K562 (cell line): ENCODE measurements around the gene FAM131C. TPM values are rescaled to one million over a fixed set of nuclear protein-coding genes. Genes with fewer than 3 reads are reported as not detected.

Experiments
- KLF1 ChIP-seq: fragments of 450-650 bp; IDR thresholded peaks from 2 replicates; pipeline ENCODE4 v1.6.1; 2016; ENCODE audit warnings: missing genetic modification characterization, missing compliant biosample characterization
- PCBP1 ChIP-seq: fragments of 200-400 bp; formaldehyde crosslinking; IDR thresholded peaks from 2 replicates; pipeline ENCODE4 v1.6.1; 2018; ENCODE audit warnings: mild to moderate bottlenecking, low read depth, low read length; ENCODE audit not compliant: poor library complexity, severe bottlenecking
- POU5F1 ChIP-seq: fragments of 150-350 bp; IDR thresholded peaks from 2 replicates; pipeline ENCODE4 v1.6.1; 2014; ENCODE audit warnings: borderline replicate concordance, low read length, low read depth, mild to moderate bottlenecking; ENCODE audit not compliant: partially characterized antibody
- RCOR1 ChIP-seq, 2 experiments: IDR thresholded peaks; 2 replicates each; pipeline ENCODE4 v1.6.1; 2012; ENCODE audit warnings: low read depth in 2 of 2, low read length in 2 of 2, borderline replicate concordance in 1 of 2, improper control_type of control experiment in 1 of 2
- SRF ChIP-seq, 2 experiments: fragments of 250-450, 450-650 bp in 1 of 2; sonication (Bioruptor Pico) in 1 of 2; sonication (generic) in 1 of 2; formaldehyde crosslinking; IDR thresholded peaks; 2 replicates each; pipeline versions ENCODE4 v1.5.0 to v1.5.1; 2020 to 2022; ENCODE audit warnings: mild to moderate bottlenecking in 1 of 2, missing genetic modification reagents in 1 of 2
- ZC3H11A ChIP-seq: IDR thresholded peaks from 2 replicates; pipeline ENCODE4 v1.6.1; 2012; ENCODE audit warnings: low read depth, low read length, improper control_type of control experiment
- ZNF274 ChIP-seq: IDR thresholded peaks from 2 replicates; pipeline ENCODE4 v1.6.1; 2011; ENCODE audit warnings: low read depth, mild to moderate bottlenecking, low read length, moderate library complexity, borderline replicate concordance
- ZNF551 ChIP-seq: fragments of 250-450 bp; sonication (Bioruptor Pico); IDR thresholded peaks from 2 replicates; pipeline ENCODE4 v1.5.0; 2021; ENCODE audit warnings: mild to moderate bottlenecking, moderate library complexity
- polyA plus RNA-seq, 8 experiments: library from polyadenylated mRNA; depleted of rRNA in 4 of 8; stranded (reverse) in 5 of 8; unstranded in 3 of 8; fragments of >200 nt; fragmentation: Nextera tagmentation in 2 of 8; fragmentation: Illumina TruSeq in 1 of 8; extraction: Ambion mirVana in 2 of 8; extraction: Trizol in 1 of 8; gene quantifications; 2 replicates each; pipeline versions ENCODE4 v1.2.1 to v1.2.3, GENCODE V29; 2011 to 2014; ENCODE audit warnings: inconsistent platforms in 1 of 8, missing spikeins in 1 of 8
- total RNA-seq, 7 experiments: library from RNA; depleted of rRNA in 6 of 7; stranded (reverse); fragments of >200 nt in 6 of 7; fragmentation: Illumina TruSeq in 2 of 7; extraction: Trizol in 2 of 7; gene quantifications; 2 replicates each; pipeline versions ENCODE4 v1.2.1 to v1.2.3, GENCODE V29; 2011 to 2021; ENCODE audit warnings: low replicate concordance in 1 of 7
- TF ChIP-seq, protein P1 (sequence below): fragments of 450-650 bp; IDR thresholded peaks from 2 replicates; pipeline ENCODE4 v1.6.1; 2017; ENCODE audit warnings: antibody characterized with exemption, mild to moderate bottlenecking
- TF ChIP-seq, protein P2 (sequence below): fragments of 450-650 bp; IDR thresholded peaks from 2 replicates; pipeline ENCODE4 v1.6.1; 2018; ENCODE audit not compliant: partially characterized antibody
- TF ChIP-seq, protein P3 (sequence below), 2 experiments: fragments of 450-650 bp in 1 of 2; sonication (generic) in 1 of 2; formaldehyde crosslinking; conservative IDR thresholded peaks; 2 replicates each; pipeline versions ENCODE4 v1.4.0 to v1.8.1; 2020 to 2022; ENCODE audit warnings: mild to moderate bottlenecking in 1 of 2, missing genetic modification reagents in 1 of 2
- TF ChIP-seq, protein P4 (sequence below): sonication (generic); IDR thresholded peaks from 2 replicates; pipeline ENCODE4 v1.6.1; 2016
- TF ChIP-seq, protein P5 (sequence below): fragments of 250-450 bp; sonication (Bioruptor Pico); IDR thresholded peaks from 2 replicates; pipeline ENCODE4 v1.9.0; 2021; ENCODE audit warnings: mild to moderate bottlenecking, inconsistent platforms

The FAM131C gene
- total and polyA plus RNA-seq, 9 of the 15 experiments (the other 6 are each of a cell fraction or from before 2014, with no cell fraction given), result 0.10 to 0.29 (median 0.16) TPM; not detected in 6

DNA sequence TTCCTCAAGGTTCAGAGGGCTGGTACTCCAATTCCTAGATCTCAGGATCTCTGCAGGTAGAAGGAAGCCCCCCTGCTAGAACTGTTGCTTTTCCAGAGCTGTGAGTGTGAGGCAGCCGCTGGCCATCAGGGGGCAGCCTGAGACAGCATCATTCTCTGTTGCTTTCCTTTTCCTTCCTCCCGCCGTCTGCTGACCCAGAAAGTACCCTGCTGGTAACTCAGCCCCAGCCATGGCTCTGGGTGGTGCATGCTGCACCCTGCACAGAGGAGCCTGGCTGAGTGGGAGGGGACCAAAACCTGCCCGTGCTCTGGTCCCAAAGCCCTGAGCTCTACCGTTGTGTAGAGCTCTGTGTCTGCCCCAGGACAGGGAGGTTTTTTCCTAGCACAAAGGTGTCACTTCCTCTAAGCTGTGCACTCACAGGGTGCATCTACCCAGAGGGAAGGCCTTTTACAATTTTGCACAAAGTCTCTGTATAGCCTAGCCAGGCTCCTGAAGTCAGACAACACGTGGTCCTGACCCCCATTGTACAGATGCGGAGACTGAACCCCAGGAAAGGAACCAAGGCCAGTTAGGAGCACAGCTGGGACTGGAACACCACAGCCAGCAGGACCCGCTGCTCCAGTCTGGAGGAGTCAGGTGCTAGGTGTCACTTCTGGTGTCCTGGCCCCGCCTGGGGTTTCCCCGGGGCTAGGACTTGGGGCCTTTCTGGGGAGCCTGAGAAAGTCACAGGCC lies 5.6 kb upstream of the FAM131C start (continued):
- TF ChIP-seq, protein P1, sequence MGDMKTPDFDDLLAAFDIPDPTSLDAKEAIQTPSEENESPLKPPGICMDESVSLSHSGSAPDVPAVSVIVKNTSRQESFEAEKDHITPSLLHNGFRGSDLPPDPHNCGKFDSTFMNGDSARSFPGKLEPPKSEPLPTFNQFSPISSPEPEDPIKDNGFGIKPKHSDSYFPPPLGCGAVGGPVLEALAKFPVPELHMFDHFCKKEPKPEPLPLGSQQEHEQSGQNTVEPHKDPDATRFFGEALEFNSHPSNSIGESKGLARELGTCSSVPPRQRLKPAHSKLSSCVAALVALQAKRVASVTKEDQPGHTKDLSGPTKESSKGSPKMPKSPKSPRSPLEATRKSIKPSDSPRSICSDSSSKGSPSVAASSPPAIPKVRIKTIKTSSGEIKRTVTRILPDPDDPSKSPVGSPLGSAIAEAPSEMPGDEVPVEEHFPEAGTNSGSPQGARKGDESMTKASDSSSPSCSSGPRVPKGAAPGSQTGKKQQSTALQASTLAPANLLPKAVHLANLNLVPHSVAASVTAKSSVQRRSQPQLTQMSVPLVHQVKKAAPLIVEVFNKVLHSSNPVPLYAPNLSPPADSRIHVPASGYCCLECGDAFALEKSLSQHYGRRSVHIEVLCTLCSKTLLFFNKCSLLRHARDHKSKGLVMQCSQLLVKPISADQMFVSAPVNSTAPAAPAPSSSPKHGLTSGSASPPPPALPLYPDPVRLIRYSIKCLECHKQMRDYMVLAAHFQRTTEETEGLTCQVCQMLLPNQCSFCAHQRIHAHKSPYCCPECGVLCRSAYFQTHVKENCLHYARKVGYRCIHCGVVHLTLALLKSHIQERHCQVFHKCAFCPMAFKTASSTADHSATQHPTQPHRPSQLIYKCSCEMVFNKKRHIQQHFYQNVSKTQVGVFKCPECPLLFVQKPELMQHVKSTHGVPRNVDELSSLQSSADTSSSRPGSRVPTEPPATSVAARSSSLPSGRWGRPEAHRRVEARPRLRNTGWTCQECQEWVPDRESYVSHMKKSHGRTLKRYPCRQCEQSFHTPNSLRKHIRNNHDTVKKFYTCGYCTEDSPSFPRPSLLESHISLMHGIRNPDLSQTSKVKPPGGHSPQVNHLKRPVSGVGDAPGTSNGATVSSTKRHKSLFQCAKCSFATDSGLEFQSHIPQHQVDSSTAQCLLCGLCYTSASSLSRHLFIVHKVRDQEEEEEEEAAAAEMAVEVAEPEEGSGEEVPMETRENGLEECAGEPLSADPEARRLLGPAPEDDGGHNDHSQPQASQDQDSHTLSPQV, result peak; percentile 73
- TF ChIP-seq, protein P2, sequence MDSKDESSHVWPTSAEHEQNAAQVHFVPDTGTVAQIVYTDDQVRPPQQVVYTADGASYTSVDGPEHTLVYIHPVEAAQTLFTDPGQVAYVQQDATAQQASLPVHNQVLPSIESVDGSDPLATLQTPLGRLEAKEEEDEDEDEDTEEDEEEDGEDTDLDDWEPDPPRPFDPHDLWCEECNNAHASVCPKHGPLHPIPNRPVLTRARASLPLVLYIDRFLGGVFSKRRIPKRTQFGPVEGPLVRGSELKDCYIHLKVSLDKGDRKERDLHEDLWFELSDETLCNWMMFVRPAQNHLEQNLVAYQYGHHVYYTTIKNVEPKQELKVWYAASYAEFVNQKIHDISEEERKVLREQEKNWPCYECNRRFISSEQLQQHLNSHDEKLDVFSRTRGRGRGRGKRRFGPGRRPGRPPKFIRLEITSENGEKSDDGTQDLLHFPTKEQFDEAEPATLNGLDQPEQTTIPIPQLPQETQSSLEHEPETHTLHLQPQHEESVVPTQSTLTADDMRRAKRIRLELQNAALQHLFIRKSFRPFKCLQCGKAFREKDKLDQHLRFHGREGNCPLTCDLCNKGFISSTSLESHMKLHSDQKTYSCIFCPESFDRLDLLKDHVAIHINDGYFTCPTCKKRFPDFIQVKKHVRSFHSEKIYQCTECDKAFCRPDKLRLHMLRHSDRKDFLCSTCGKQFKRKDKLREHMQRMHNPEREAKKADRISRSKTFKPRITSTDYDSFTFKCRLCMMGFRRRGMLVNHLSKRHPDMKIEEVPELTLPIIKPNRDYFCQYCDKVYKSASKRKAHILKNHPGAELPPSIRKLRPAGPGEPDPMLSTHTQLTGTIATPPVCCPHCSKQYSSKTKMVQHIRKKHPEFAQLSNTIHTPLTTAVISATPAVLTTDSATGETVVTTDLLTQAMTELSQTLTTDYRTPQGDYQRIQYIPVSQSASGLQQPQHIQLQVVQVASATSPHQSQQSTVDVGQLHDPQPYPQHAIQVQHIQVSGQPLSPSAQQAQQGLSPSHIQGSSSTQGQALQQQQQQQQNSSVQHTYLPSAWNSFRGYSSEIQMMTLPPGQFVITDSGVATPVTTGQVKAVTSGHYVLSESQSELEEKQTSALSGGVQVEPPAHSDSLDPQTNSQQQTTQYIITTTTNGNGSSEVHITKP, result peak; percentile 51
- TF ChIP-seq, protein P3, sequence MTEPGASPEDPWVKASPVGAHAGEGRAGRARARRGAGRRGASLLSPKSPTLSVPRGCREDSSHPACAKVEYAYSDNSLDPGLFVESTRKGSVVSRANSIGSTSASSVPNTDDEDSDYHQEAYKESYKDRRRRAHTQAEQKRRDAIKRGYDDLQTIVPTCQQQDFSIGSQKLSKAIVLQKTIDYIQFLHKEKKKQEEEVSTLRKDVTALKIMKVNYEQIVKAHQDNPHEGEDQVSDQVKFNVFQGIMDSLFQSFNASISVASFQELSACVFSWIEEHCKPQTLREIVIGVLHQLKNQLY (CRISPR knock-in tag; conservative IDR thresholded peaks at IDR 0.05), result no peak
- TF ChIP-seq KLF1 (tag) (no peak), POU5F1 (no peak), PCBP1 (no peak), ZC3H11A (no peak), SRF (CRISPR knock-in tag; IDR thresholded peaks at IDR 0.05) (peak in 1 of 2 experiments; percentile 81; a peak in 1 of 4 replicates), ZNF551 (no peak), ZNF274 (no peak), RCOR1 (IDR thresholded peaks at IDR 0.05; ENCODE audit: borderline replicate concordance in 1 of 2, low read depth in 2 of 2, low read length in 2 of 2) (peak in 1 of 2 experiments; percentile 67; a peak in 2 of 4 replicates)
- TF ChIP-seq, protein P4, sequence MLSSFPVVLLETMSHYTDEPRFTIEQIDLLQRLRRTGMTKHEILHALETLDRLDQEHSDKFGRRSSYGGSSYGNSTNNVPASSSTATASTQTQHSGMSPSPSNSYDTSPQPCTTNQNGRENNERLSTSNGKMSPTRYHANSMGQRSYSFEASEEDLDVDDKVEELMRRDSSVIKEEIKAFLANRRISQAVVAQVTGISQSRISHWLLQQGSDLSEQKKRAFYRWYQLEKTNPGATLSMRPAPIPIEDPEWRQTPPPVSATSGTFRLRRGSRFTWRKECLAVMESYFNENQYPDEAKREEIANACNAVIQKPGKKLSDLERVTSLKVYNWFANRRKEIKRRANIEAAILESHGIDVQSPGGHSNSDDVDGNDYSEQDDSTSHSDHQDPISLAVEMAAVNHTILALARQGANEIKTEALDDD, result no peak
- TF ChIP-seq, protein P5, sequence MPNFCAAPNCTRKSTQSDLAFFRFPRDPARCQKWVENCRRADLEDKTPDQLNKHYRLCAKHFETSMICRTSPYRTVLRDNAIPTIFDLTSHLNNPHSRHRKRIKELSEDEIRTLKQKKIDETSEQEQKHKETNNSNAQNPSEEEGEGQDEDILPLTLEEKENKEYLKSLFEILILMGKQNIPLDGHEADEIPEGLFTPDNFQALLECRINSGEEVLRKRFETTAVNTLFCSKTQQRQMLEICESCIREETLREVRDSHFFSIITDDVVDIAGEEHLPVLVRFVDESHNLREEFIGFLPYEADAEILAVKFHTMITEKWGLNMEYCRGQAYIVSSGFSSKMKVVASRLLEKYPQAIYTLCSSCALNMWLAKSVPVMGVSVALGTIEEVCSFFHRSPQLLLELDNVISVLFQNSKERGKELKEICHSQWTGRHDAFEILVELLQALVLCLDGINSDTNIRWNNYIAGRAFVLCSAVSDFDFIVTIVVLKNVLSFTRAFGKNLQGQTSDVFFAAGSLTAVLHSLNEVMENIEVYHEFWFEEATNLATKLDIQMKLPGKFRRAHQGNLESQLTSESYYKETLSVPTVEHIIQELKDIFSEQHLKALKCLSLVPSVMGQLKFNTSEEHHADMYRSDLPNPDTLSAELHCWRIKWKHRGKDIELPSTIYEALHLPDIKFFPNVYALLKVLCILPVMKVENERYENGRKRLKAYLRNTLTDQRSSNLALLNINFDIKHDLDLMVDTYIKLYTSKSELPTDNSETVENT (CRISPR knock-in tag), result no peak
